HG02970 (cell line): ENCODE results near the gene WDR45.
"Not testable (repeated sequence)": the region's sequence is repeated elsewhere in the genome, so short reads cannot be mapped to it uniquely, and the experiment has no call there.

ENCODE experiments used
- ATAC-seq: cut with Tn5 transposase; IDR thresholded peaks from one replicate; pipeline ENCODE4 v1.9.1; 2021; ENCODE audit warnings: mild to moderate bottlenecking, moderate library complexity, moderate number of reproducible peaks; ENCODE audit not compliant: unreplicated experiment, low FRiP score

WDR45 gene

DNA sequence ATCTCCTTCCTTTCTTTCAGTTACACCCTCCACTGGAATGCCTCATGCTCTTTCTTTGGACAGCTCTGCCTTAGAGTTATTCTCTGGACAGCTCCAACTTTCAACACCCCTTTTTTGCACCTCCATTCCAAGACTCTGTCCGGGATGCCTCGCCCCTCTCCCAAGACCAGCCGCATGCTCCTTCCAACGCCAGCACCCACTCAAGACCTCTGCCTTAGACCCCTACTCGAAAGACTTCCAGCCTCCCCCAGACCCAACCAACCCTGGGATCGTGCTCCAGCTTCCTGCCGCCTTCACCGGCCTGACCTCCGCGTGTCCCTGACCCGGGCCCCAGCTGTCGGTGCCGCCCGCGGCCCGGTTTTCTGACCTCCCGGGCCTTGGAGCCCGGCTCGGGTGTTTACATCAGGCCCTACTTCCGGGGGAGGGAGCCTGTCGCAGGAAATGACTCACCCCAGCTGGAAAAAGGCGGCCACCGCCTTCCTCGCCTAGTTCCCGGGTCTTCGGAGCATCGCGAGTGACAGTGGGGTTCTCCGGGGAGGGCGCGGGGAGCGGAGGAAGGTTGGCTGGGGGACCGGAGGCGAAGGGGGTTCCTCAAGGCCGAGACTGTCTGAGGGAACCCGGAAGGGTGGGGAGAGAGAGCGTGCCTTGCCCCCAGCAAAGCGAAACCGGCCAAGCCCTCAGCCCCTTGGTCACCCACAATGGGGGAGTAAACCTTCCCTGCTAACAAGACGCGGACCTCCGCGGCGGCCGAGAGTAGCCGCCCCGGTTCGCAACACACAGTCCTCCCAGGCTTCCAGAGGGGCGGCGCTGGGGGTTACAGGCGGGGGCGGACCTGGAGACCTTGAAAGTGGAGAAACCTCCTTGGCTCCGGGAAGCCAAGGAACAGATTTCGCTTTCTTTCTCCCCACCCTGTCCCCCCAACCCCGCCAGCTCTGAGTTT is at the start of gene WDR45:
Gene WDR45 (minus strand): TSS at position 399 of the 940 bp plus-strand sequence. CDS start 1,792 bp downstream, outside the sequence.
- ATAC-seq, result no peak

- no peak for ATAC-seq
These were observed 49.7 kb upstream of the WDR45 start for GRCh38 chrX:49129427-49129826.

DNA sequence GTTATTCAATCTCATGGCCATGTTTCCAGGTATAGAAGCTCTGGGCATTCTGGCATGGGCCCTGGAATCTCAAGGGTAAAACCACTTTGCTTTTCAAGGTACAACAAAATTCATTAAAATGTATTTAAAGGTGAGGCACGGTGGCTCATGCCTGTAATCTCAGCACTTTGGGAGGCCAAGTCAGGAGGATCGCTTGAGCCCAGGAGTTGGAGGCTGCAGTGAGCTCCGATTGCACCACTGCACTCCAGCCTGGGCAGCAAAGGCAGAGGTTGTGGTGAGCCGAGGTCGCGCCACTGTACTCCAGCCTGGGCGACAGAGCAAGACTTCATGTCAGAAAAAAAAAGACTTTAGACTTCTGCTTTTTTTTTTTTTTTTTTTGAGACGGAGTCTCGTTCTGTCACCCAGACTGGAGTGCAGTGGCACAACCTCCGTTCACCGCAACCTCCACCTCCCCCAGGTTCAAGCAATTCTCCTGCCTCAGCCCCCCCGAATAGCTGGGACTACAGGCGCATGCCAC is 48.1 kb upstream of the WDR45 start:
- ATAC-seq, result not testable (repeated sequence)

DNA sequence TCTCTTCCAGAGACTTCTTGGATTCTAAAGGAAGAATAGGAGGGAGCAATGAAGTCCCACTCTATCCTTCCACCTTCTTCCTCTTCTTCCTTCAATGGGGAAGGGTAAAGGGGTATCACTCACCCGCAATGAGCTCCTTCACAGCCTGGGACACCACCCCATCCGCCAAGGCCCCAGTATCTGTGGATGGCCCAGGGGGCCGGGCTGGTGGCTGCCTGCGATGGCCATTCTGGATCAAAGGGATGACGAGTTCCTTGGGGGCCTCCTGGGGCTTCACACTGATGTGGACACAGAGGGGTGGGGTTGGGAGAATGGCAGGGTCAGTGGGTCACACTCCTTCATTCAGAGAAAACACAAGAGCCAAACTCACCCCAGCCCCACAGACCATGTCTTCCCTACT is 42.8 kb upstream of the WDR45 start:
- no peak for ATAC-seq

DNA sequence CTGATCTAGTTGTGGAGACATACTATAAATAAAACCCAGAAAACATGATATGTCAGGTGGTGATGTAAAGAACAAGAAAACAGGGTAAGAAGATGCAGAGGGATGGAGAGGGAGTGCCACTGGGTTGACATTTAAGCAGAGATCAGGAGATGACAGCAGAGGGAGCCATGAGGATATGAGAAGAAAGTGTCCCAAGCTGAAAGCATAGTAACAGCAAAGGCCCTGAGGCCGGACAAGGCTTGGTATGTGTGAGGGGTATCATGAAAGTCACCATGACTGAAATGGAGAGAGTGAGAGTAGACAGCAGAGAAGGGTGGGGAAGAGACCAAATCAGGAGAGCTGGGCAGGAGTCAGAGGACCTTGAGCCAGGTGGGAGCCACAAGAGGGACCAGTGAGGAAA is 40.4 kb upstream of the WDR45 start:
- ATAC-seq, result no peak

DNA sequence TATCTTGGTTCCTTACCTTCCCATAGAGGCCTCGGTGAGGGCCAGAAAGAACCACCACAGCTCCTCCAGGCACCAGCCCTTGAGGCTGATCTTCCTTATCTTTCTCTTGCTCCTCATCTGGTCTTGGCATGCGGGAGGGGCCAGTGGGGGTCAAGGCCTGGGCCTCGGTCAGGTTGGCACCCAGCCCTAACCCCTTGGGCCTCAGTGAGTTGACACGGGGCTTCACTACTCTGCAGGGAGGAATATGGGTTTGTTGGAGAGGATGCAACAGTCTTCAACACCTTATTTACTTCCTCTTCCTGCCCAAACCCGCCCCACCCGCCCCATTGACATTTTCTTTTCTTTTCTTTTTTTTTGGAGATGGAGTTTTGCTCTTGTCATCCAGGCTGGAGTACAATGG is 37.9 kb upstream of the WDR45 start:
- no peak for ATAC-seq

DNA sequence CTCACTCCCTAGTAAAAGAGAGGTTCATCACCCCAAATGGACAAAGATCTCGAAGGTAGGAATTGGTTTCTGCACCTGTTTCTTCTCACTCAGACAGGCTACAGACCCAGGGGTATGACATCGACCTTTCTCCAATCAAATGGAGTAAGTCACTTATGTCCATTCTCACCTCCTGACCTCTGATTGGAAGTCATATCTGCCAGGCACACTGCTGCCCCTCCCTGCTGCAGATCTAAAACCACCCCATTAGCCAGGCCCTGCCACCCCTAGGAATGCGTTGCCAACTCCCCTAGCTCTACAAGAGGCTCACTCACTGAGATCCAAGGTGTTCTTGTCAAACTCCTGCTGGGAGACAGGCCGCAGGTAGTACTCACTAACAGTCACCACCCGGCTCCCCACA is 37.0 kb upstream of the WDR45 start:
- no peak for ATAC-seq

DNA sequence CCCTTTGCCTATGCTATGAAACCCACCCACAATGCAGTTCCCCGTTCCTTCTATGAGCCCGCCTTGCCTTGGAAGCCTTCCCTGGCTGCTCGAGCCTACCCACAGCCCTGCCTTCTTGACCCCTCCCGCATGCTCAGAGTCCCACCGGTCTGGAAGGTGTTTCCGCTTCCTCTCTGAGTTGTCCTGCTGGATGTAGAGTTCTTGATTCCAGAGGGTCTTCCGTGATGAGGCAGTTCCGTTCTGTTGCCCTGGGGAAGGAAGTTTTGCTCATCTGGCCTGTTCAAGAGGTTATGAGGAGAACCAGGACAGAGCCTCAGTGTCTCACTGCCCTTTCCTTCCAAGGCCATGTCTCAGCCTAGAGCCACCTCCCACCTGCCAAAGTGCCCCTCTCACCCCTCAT is 36.4 kb upstream of the WDR45 start:
- no peak for ATAC-seq

DNA sequence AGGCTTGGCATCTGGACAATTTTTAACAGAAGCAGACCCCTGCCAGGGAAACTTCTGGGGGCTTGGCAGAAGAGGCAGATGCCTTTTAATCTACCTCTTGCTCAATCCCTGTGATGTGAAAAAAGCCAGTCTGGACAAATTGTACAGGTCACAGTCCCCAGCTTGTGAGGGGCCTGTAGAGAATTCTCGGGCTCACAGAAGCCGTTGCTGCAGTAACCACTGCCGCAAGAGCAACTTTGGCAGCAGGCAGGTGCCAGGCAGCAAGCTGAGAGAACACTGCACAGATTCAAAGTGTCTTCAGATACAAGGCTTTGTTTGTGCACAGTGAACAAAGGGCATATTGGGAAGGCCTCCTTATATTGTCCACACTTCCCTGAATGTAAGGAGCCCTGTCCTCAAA is 32.1 kb upstream of the WDR45 start:
- ATAC-seq, result no peak

DNA sequence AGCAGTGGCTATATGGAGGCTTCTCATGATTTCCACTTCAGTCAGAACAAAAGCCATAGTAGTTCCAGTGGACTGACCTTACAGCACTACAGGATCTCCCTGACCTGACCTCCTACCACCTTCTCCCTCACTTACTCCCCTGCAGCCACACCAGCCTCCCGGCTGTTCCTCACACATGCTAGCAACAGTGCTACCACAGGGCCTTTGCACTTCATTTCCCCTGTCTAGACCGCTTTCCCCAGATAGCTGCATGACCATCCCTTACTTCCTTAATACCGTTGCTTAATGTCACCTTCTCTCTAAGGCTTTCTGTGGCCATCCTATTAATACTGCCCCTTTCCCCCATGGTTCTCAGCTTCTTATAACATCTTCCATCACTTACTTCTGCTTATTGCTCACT is 30.7 kb upstream of the WDR45 start:
- ATAC-seq, result no peak

DNA sequence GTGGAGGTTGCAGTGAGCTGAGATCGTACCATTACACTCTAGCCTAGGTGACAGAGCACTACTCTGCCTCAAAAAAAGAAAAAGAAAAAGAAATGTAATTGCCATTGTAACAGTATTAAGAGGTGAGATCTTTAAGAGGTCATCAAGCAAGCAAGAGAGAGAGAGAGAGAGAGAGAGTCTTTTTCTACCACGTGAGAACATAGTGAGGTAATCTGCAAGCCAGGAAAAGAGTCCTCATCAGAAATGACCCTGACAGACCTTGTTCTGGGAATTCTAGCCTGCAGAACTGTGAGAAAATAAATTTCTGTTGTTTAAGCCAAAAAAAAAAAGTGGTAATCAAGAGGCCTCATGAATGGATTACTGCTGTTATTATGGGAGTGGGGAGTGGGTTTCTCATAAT is 29.0 kb upstream of the WDR45 start:
- no peak for ATAC-seq

- ATAC-seq, result no peak
These were observed 27.2 kb upstream of the WDR45 start for GRCh38 chrX:49106930-49107329.

DNA sequence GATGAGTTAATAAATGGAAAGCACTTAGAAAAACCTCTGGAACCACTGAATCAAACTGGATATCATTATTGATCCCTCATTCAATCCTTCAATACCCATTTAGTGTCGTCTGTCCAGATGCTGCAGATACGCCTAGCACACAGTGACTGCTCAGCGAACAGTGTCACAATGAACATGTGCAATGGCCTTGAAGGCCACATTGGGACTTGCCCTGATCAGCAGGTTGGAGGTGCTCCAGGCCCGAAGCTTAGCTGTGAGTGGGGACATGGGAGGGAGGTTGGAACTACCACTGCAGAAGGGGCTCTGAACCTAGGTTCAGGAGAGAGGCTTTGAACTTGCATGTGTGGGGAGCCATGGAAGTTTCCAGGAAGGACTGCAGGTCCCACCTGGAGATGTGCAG is 26.6 kb upstream of the WDR45 start:
- no peak for ATAC-seq

DNA sequence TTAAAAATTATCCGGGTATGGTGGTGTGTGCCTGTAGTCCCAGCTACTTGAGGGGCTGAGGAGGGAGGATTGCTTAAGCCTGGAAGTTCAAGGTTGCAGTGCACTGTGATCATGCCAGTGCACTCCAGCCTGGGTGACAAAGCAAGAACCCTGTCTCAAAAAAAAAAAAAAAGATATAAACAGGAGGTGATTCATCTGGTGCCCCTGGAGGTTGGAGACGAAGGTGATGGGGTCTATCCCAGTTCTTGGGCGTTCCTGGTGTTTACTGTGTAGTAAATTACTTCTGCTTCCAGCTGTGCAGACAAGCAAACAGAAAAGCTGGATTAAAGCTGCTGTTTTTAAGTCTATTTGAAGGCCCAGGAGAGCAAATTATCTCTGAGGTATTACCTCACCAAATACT is 23.9 kb upstream of the WDR45 start:
- ATAC-seq, result no peak

- ATAC-seq, result no peak
These were observed 22.5 kb upstream of the WDR45 start for GRCh38 chrX:49102190-49102589.

DNA sequence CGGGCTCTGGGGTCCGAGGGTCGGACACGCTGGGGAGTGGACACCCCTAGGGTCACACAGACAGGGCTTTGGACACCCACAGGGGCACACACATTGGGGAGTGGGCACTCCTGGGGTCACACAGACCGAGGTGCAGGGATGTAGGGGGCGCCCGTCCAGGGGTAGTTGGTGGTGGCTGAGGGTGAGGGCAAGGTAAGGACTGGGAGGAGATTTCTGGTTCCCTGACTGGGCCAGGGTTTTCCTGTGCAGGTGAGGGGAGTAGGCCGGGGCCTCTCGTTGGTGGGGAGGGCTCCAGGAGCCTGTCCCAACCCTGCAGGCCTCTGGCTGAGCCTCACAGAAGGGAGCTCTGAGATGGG is 21.9 kb upstream of the WDR45 start:
- peak; percentile 5 for ATAC-seq

GRCh38 chrX:49100704-49101628 is 21.3 kb upstream of the WDR45 start:
- ATAC-seq, result peak; percentile 71

GRCh38 chrX:49096419-49096818 is 16.7 kb upstream of the WDR45 start:
- no peak for ATAC-seq

GRCh38 chrX:49089553-49089952 is 9.9 kb upstream of the WDR45 start:
- ATAC-seq, result no peak

- no peak for ATAC-seq
These were observed 2.7 kb upstream of the WDR45 start for GRCh38 chrX:49082271-49082871.

DNA sequence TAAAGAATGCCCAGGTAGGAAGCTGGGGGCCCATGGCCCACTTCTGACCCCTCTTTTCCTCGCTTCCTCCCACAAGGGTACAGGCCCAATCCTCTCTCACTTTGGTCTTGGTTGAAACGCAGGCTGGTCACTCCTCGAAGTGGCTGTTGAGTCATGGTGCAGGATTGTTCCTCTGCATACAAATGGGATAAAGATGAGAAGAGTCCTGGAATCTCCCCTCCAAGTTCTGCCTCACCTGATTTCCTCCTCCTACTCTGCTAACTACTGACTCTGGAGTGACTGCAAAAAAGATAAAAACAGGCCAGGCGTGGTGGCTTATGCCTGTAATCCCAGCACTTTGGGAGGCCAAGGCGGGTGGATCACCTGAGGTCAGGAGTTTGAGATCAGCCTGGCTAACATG is 1.7 kb downstream of the WDR45 start:
- no peak for ATAC-seq
